NT2/D1 (cell line): ENCODE measurements around the gene FOXN4.

ENCODE experiments used
- DNase-seq: peaks from one replicate; pipeline ENCODE4 v3.0.0-alpha.2; 2011; ENCODE audit warnings: low read depth, low spot score
- H3K27me3 ChIP-seq: 2 replicates; pipeline ENCODE4 v1.6.0; 2011; ENCODE audit warnings: mild to moderate bottlenecking; ENCODE audit not compliant: insufficient read length, insufficient read depth
- H3K36me3 ChIP-seq: 2 replicates; pipeline ENCODE4 v1.6.1; 2011; ENCODE audit warnings: mild to moderate bottlenecking, low read length, mixed read lengths; ENCODE audit not compliant: insufficient read depth, insufficient read length
- H3K4me1 ChIP-seq: 2 replicates; pipeline ENCODE4 v1.5.1; 2011; ENCODE audit not compliant: insufficient read depth, insufficient read length
- H3K4me3 ChIP-seq: 2 replicates; pipeline ENCODE4 v1.5.1; 2011; ENCODE audit warnings: low read depth; ENCODE audit not compliant: insufficient read length
- H3K9ac ChIP-seq: 2 replicates; pipeline ENCODE4 v1.6.0; 2011; ENCODE audit warnings: low read depth; ENCODE audit not compliant: insufficient read length
- H3K9me3 ChIP-seq: 2 replicates; pipeline ENCODE4 v1.5.1; 2011; ENCODE audit warnings: mild to moderate bottlenecking, low read length; ENCODE audit not compliant: insufficient read depth
- SUZ12 ChIP-seq: IDR thresholded peaks from 2 replicates; pipeline ENCODE4 v1.6.1; 2011; ENCODE audit not compliant: insufficient read length, insufficient read depth; ENCODE audit errors: extremely low read depth
- YY1 ChIP-seq: IDR thresholded peaks from 2 replicates; pipeline ENCODE4 v1.6.1; 2011; ENCODE audit not compliant: insufficient read length, insufficient read depth
- ZNF274 ChIP-seq: IDR thresholded peaks from 2 replicates; pipeline ENCODE4 v1.6.1; 2011; ENCODE audit warnings: mild to moderate bottlenecking, low read depth, low read length

The FOXN4 gene

DNA sequence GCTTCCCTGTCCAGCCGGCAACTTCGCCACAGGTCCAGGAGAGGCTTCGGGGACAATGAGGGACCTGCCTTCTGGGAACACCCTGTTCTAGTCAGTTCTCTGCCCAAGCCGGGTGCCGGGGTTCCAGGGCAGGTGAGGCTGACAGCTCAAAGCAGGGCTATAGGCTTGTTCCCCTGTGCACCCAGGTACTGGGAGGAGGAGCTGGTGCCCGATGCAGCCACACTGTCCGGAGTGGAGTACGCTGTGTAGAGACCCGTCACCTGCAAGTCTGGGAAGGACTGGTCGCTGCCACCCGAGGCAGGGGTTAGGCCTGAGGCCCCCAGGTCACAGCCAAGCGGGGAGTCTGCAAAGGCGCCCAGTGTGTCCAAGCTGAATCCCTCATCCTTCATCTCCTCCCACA lies 29.6 kb downstream of the FOXN4 start:
- Histone ChIP-seq H3K9ac (peak overlapping the region; percentile 23), H3K4me1 (peaks cover 7% of the 10 kb centered on the region), H3K4me3 (no peak overlapping the region), H3K9me3 (no peaks in the 10 kb centered on the region), H3K27me3 (no peaks in the 10 kb centered on the region), H3K36me3 (no peaks in the 10 kb centered on the region)
- TF ChIP-seq SUZ12: no peak
- TF ChIP-seq YY1: no peak
- no peak for TF ChIP-seq ZNF274
- DNase-seq: no peak

DNA sequence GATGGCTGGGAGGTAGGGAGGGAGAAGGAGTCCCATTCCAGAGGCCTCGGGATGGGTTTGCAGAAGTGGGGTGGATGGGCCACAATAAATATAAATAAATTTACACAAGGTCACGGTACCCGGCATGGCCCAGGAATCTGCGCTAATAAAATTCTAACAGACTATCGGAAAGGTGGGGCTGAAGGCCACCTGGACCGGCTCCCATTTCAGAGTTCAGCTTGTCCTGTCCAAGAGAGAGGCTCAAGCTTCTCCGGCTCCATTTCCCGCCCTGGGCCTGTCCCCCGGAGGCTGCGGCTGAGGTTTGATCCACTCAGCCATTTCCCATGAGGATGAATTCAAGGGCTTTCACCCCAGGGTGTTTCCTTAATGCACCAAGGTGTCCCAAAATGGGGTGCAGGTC lies 30.2 kb downstream of the FOXN4 start:
- H3K9ac ChIP-seq: no peak overlapping the region
- H3K9me3 ChIP-seq: no peaks in the 10 kb centered on the region
- no peaks in the 10 kb centered on the region for H3K27me3 ChIP-seq
- DNase-seq: no peak
- no peak overlapping the region for H3K4me3 ChIP-seq
- TF ChIP-seq ZNF274 (no peak), YY1 (no peak), SUZ12 (no peak)
- peaks cover 7% of the 10 kb centered on the region for H3K4me1 ChIP-seq
- no peaks in the 10 kb centered on the region for H3K36me3 ChIP-seq

DNA sequence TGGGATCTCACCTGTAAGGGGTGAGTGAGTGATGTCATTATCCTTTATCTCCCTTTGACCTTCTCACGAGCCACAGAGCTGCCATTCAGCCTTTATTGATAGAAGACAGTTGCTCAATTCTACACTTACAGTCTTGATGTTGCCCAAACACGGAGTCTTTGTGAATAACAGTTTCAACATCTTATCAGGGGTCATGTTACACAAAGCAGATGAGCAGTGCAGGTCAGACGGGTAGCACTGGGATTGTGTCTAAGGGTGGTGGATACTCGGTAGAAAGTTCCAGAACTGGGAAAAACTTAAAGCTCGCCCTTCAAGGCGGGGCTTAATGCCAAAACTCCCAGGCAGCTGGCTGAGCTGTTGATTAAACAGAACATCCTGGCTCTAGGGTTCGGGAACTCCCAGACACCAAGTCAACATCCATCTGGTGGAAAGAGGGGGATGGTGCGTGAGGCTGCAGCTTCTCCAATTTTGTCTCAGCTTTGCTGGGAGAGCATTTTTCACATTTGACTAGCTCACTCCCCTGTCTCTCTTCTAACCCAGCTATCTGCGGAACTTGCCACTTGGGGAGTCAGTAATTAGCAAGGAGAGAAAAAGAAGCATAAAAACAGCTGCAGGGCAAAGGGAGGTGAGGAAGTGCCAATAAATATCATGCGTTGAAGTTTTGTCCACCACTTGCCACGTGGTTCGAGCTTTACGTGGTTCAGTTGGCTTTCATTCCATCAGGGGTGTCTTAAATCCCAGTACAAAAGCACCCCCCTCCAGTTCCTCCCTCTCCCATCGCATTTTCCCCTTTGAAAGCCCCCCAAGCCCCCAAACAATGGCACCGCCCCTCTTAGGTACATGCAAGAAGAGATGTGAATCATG lies 31.0 kb downstream of the FOXN4 start:
- Histone ChIP-seq H3K27me3 (no peaks in the 10 kb centered on the region), H3K4me3 (no peak overlapping the region), H3K9me3 (no peaks in the 10 kb centered on the region), H3K4me1 (peaks cover 7% of the 10 kb centered on the region), H3K36me3 (no peaks in the 10 kb centered on the region), H3K9ac (no peak overlapping the region)
- TF ChIP-seq ZNF274: no peak
- no peak for DNase-seq

DNA sequence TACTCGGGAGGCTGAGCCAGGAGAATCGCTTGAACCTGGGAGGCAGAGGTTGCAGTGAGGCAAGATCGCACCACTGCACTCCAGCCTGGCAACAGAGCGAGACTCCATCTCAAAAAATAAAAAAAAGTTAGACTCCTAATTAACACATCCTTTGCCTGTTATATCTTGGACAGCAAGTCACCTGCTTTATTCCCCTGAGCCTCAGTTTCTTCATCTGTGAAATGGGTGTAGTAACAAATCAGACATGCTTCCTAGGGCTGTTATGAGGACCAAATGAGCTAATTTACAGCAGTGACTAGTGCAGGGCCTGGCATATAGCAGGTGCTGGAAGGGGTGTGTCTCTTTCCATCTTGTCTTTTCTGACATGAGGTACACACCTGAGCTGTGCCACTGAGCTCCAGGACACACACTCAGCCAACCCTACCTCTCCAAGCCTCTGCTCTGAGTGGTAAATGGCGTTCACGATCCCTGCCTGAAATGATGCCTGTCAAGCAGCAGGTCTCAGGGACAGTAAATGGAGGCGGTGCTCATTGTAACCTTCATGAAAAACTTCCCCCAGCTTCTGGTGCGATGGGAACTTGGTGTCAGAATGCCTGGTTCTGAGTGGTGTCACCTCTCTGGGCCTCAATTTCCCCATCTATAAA lies 31.7 kb downstream of the FOXN4 start:
- Histone ChIP-seq H3K36me3 (no peaks in the 10 kb centered on the region), H3K9ac (no peak overlapping the region), H3K27me3 (no peaks in the 10 kb centered on the region), H3K4me1 (peaks cover 7% of the 10 kb centered on the region), H3K9me3 (no peaks in the 10 kb centered on the region), H3K4me3 (no peak overlapping the region)
- TF ChIP-seq ZNF274: no peak
- no peak for TF ChIP-seq SUZ12
- no peak for TF ChIP-seq YY1
- DNase-seq: no peak

DNA sequence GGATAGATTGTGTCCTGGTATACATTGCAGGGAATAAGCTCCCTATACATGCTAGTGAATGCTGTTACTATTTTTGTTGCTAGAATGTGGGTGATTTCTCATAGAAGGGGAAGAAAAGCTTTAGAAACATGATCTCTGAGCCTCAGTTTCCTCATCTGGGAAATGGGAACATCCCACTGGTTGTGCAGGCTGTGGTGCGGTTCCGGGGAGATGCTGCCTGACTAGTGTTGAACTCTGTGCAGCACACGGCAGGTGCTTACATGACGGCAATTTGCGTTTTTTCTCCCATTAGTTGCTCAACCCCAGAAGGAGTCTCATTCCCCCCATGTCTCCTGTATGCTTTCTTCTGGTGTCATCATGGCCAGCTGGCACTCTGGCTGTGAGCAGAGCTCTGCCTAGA lies 32.9 kb downstream of the FOXN4 start:
- H3K4me3 ChIP-seq: no peak overlapping the region

DNA sequence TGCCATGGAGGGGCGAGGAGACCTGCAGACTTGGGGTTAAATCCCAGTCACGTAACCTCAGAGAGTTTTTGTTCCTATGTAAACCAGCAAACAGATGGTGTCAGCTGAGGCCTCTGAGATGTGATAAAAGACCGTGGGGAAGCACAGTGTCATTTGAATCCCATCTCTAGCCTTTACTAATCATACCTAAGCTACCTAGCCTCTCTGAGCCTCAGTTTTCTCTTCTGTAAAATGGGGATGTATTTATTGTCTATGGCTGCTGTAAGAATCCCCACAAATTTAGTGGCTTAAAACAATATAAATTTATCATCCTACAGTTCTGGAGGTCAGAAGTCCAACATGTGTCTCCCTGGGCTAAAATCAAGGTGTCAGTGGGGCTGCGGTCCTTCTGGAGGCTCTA lies 33.9 kb downstream of the FOXN4 start:
- no peaks in the 10 kb centered on the region for H3K9me3 ChIP-seq
- no peak for TF ChIP-seq YY1
- TF ChIP-seq SUZ12: no peak
- TF ChIP-seq ZNF274: no peak
- H3K4me3 ChIP-seq: no peak overlapping the region
- DNase-seq: no peak
- H3K27me3 ChIP-seq: no peaks in the 10 kb centered on the region
- no peaks in the 10 kb centered on the region for H3K36me3 ChIP-seq
- peaks cover 7% of the 10 kb centered on the region for H3K4me1 ChIP-seq
- H3K9ac ChIP-seq: no peak overlapping the region

More for the DNA sequence above, 32.9 kb downstream of the FOXN4 start:
- Histone ChIP-seq H3K36me3 (no peaks in the 10 kb centered on the region), H3K9ac (no peak overlapping the region), H3K4me1 (peaks cover 7% of the 10 kb centered on the region), H3K27me3 (no peaks in the 10 kb centered on the region), H3K9me3 (no peaks in the 10 kb centered on the region)
- TF ChIP-seq ZNF274 (no peak), YY1 (no peak), SUZ12 (no peak)
- DNase-seq: no peak

DNA sequence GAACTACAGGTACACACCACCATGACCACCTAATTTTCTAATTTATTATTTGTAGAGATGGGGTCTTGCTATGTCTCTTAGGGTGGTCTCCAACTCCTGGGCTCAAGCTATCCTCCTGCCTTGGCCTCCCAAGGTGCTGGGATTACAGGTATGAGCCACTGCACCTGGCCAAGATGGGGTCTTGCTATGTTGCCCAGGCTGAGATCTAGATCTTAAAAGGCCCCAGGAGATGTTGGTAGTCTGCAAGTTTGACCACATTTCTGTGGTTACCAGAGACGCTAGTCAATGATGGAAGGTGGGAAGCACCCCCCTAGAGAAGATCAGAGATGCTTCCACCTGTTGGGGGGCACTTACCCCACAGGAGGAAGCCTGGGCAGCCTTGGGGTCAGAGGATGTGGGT lies 34.7 kb downstream of the FOXN4 start:
- no peak overlapping the region for H3K9ac ChIP-seq
- H3K9me3 ChIP-seq: no peaks in the 10 kb centered on the region
- H3K4me1 ChIP-seq: peaks cover 5% of the 10 kb centered on the region
- no peaks in the 10 kb centered on the region for H3K36me3 ChIP-seq
- no peaks in the 10 kb centered on the region for H3K27me3 ChIP-seq
- H3K4me3 ChIP-seq: no peak overlapping the region
- no peak for TF ChIP-seq ZNF274
- TF ChIP-seq SUZ12: no peak
- no peak for TF ChIP-seq YY1
- DNase-seq: no peak
